Loucy (cell line): ENCODE measurements around the gene C1QTNF4.

Experiments
- H2AFZ ChIP-seq: fragments of 200-600 bp; sonication (generic); 2 replicates; pipeline ENCODE4 v1.6.0; 2016; ENCODE audit warnings: antibody characterized with exemption, mild to moderate bottlenecking, low read length, moderate library complexity
- H3F3A ChIP-seq: fragments of 200-600 bp; 2 replicates; pipeline ENCODE4 v1.6.0; 2016; ENCODE audit warnings: antibody characterized with exemption, low read depth, mild to moderate bottlenecking
- H3K27me3 ChIP-seq: fragments of 200-600 bp; sonication (generic); 2 replicates; pipeline ENCODE4 v1.6.1; 2014; ENCODE audit warnings: low read length, mild to moderate bottlenecking; ENCODE audit not compliant: insufficient read depth, poor library complexity, severe bottlenecking
- H3K36me3 ChIP-seq: fragments of 200-600 bp; sonication (generic); 2 replicates; pipeline ENCODE4 v1.6.1; 2016; ENCODE audit warnings: low read length; ENCODE audit not compliant: insufficient read depth
- H3K4me1 ChIP-seq: fragments of 200-600 bp; sonication (generic); 2 replicates; pipeline ENCODE4 v1.5.1; 2014; ENCODE audit warnings: low read length, mild to moderate bottlenecking; ENCODE audit not compliant: insufficient read depth, poor library complexity, severe bottlenecking
- H3K4me2 ChIP-seq: fragments of 200-600 bp; sonication (generic); 2 replicates; pipeline ENCODE4 v1.6.0; 2014; ENCODE audit warnings: antibody characterized with exemption, low read length, low read depth, mild to moderate bottlenecking; ENCODE audit not compliant: poor library complexity, severe bottlenecking
- H3K4me3 ChIP-seq: fragments of 200-600 bp; sonication (generic); 2 replicates; pipeline ENCODE4 v1.5.1; 2014; ENCODE audit warnings: low read length, mild to moderate bottlenecking, mixed read lengths; ENCODE audit not compliant: poor library complexity, severe bottlenecking
- H3K79me2 ChIP-seq: fragments of 200-600 bp; sonication (generic); 2 replicates; pipeline ENCODE4 v1.6.1; 2014; ENCODE audit warnings: low read length; ENCODE audit not compliant: insufficient read depth
- H3K9ac ChIP-seq: fragments of 200-600 bp; sonication (generic); 2 replicates; pipeline ENCODE4 v1.6.0; 2014; ENCODE audit warnings: mild to moderate bottlenecking, low read depth, low read length, moderate library complexity; ENCODE audit not compliant: poor library complexity, severe bottlenecking
- H3K9me2 ChIP-seq: fragments of 200-600 bp; sonication (generic); replicated peaks from 2 replicates; pipeline ENCODE4 v1.6.1; 2016; ENCODE audit warnings: low read depth, low read length, mixed read lengths
- H3K9me3 ChIP-seq: fragments of 200-600 bp; sonication (generic); 2 replicates; pipeline ENCODE4 v1.6.1; 2014; ENCODE audit warnings: mild to moderate bottlenecking, antibody characterized with exemption, low read length, low read depth; ENCODE audit not compliant: insufficient read depth
- H4K20me1 ChIP-seq: fragments of 200-600 bp; sonication (generic); 2 replicates; pipeline ENCODE4 v1.6.0; 2014; ENCODE audit warnings: antibody characterized with exemption, low read length, mild to moderate bottlenecking; ENCODE audit not compliant: insufficient read depth, poor library complexity, severe bottlenecking
- EZH2phosphoT487 ChIP-seq: fragments of 200-600 bp; IDR thresholded peaks from 2 replicates; pipeline ENCODE4 v1.6.1; 2018; ENCODE audit warnings: antibody characterized with exemption, mild to moderate bottlenecking, moderate library complexity, borderline replicate concordance
- TF ChIP-seq, protein P1 (sequence below): fragments of 200-600 bp; sonication (generic); conservative IDR thresholded peaks from 2 replicates; pipeline ENCODE4 v1.5.1; 2014; ENCODE audit warnings: mild to moderate bottlenecking, antibody characterized with exemption, low read length

C1QTNF4 gene

DNA sequence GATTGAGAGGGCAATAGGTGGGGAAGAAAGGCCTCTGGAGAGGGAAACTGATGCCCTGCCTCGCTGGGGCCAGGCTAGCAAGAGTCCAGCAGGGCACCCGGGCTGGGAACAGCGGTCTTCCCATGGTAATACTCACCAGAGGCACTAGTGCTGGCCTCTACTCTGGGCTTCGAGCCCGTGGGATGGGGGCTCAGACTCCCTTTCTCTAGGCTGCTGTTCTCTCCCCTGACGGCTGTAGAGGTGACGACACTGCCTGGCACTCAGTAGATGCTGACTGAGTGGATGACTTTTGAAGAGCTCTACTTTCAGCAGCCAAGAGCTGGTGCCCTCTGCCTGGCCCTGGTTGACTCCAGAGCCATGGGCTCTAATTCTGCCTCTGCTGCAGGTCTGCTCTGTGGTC lies 818 bp upstream of the C1QTNF4 start:
- H3F3A ChIP-seq = peaks cover 15% of the 10 kb centered on the region; the same call in 1 of the 2 replicates
- H3K9me3 ChIP-seq = no peaks in the 10 kb centered on the region
- H3K9me2 ChIP-seq = no peaks in the 10 kb centered on the region
- no peaks in the 10 kb centered on the region for H4K20me1 ChIP-seq
- H2AFZ ChIP-seq = no peak overlapping the region
- no peaks in the 10 kb centered on the region for H3K27me3 ChIP-seq
- H3K79me2 ChIP-seq = peaks cover 29% of the 10 kb centered on the region
- H3K4me2 ChIP-seq = peak overlapping the region; percentile 82
- peak overlapping the region; percentile 88 for H3K9ac ChIP-seq
- H3K4me1 ChIP-seq = peaks cover 63% of the 10 kb centered on the region
- TF ChIP-seq EZH2phosphoT487 = no peak
- TF ChIP-seq, protein P1, sequence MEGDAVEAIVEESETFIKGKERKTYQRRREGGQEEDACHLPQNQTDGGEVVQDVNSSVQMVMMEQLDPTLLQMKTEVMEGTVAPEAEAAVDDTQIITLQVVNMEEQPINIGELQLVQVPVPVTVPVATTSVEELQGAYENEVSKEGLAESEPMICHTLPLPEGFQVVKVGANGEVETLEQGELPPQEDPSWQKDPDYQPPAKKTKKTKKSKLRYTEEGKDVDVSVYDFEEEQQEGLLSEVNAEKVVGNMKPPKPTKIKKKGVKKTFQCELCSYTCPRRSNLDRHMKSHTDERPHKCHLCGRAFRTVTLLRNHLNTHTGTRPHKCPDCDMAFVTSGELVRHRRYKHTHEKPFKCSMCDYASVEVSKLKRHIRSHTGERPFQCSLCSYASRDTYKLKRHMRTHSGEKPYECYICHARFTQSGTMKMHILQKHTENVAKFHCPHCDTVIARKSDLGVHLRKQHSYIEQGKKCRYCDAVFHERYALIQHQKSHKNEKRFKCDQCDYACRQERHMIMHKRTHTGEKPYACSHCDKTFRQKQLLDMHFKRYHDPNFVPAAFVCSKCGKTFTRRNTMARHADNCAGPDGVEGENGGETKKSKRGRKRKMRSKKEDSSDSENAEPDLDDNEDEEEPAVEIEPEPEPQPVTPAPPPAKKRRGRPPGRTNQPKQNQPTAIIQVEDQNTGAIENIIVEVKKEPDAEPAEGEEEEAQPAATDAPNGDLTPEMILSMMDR = no peak
- H3K4me3 ChIP-seq = peak overlapping the region; percentile 83
- no peaks in the 10 kb centered on the region for H3K36me3 ChIP-seq

DNA sequence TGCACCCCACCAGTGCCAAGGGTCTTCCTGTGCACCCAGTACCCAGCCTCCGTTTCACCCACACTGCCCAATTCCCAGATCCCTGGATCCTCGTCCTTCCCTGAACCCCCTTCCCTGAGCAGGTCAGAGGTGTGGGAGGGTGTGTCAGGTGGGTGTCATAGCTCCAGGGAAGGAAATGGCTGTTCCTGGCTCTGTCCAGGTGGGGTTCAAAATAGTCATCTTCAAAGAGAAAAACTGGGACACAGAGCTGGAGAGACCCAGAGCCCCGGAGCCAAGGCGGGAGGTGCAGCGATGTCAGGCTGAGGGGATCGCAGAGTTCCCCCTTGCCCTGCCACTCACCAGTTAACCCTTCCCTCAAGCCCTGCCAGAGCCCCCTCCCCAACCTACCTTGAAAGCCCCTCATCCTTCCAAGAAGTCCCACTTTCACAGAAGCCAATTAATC lies 698 bp downstream of the C1QTNF4 start:
- peak overlapping the region; percentile 82 for H3K4me2 ChIP-seq
- peak overlapping the region; percentile 83 for H3K4me3 ChIP-seq
- H4K20me1 ChIP-seq = no peaks in the 10 kb centered on the region
- H3K9ac ChIP-seq = peak overlapping the region; percentile 88
- H3K27me3 ChIP-seq = no peaks in the 10 kb centered on the region
- H3K9me3 ChIP-seq = no peaks in the 10 kb centered on the region
- H2AFZ ChIP-seq = no peak overlapping the region
- no peaks in the 10 kb centered on the region for H3K9me2 ChIP-seq
- no peaks in the 10 kb centered on the region; the same call in 1 of the 2 replicates for H3K36me3 ChIP-seq
- peaks cover 45% of the 10 kb centered on the region for H3K79me2 ChIP-seq
- TF ChIP-seq, protein P1 = no peak
- TF ChIP-seq EZH2phosphoT487 = no peak
- peaks cover 15% of the 10 kb centered on the region; the same call in 1 of the 2 replicates for H3F3A ChIP-seq
- peaks cover 67% of the 10 kb centered on the region for H3K4me1 ChIP-seq

DNA sequence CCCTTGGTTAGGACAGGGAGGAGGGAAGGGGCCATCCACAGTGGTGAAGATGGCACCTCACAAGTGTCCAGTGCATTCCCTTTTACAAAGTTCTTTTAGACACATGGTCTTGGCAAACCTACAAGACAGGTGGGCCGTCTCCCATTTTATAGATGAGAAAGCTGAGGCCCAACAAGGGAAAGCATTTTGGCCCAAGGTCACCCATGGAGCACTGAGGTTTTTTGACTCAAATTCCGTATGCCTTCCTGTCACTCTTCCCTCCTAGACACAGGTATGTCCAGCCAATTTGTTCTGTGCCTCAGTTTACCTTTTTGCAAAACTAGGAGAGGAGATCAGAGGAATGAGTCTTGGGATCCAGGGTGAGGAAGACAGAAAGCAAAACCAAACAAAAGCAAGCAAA lies 1.2 kb downstream of the C1QTNF4 start:
- peak overlapping the region; percentile 88 for H3K9ac ChIP-seq
- no peaks in the 10 kb centered on the region for H3K9me2 ChIP-seq
- no peaks in the 10 kb centered on the region for H4K20me1 ChIP-seq
- TF ChIP-seq, protein P1 = no peak
- no peak for TF ChIP-seq EZH2phosphoT487
- H3K27me3 ChIP-seq = no peaks in the 10 kb centered on the region
- H3K4me3 ChIP-seq = peak overlapping the region; percentile 83
- no peaks in the 10 kb centered on the region; the same call in 1 of the 2 replicates for H3K36me3 ChIP-seq
- H3F3A ChIP-seq = peaks cover 15% of the 10 kb centered on the region; the same call in 1 of the 2 replicates
- H3K79me2 ChIP-seq = peaks cover 50% of the 10 kb centered on the region
- H2AFZ ChIP-seq = no peak overlapping the region
- H3K9me3 ChIP-seq = no peaks in the 10 kb centered on the region
- H3K4me1 ChIP-seq = peaks cover 73% of the 10 kb centered on the region
- H3K4me2 ChIP-seq = peak overlapping the region; percentile 82
